Endodermal cell (in vitro differentiated cells): ENCODE measurements around the gene SLC11A1. TPM values are rescaled to one million over a fixed set of nuclear protein-coding genes. Genes with fewer than 3 reads are reported as not detected.

Experiments
- DNase-seq: peaks from one replicate; pipeline ENCODE4 v3.0.0-alpha.2; 2017
- H3K27ac ChIP-seq: 2 replicates; pipeline ENCODE4 v1.5.1; 2013; ENCODE audit warnings: mild to moderate bottlenecking, low read depth, low read length, moderate library complexity
- H3K27me3 ChIP-seq: 2 replicates; pipeline ENCODE4 v1.6.1; 2013; ENCODE audit warnings: mild to moderate bottlenecking, low read length, moderate library complexity; ENCODE audit not compliant: insufficient read depth, control insufficient read depth, poor library complexity, severe bottlenecking
- H3K36me3 ChIP-seq: 2 replicates; pipeline ENCODE4 v1.7.0; 2013; ENCODE audit warnings: mild to moderate bottlenecking, low read length, moderate library complexity; ENCODE audit not compliant: control insufficient read depth, insufficient read depth
- H3K4me1 ChIP-seq: one replicate; pipeline ENCODE4 v1.7.0; 2013; ENCODE audit warnings: low read length; ENCODE audit not compliant: control insufficient read depth, insufficient read depth
- H3K4me3 ChIP-seq: 2 replicates; pipeline ENCODE4 v1.5.1; 2013; ENCODE audit warnings: mild to moderate bottlenecking, low read length, moderate library complexity
- H3K9ac ChIP-seq: 2 replicates; pipeline ENCODE4 v1.6.1; 2013; ENCODE audit warnings: mild to moderate bottlenecking, low read length, moderate library complexity; ENCODE audit not compliant: poor library complexity, severe bottlenecking; ENCODE audit errors: extremely low read depth
- H3K9me3 ChIP-seq: 2 replicates; pipeline ENCODE4 v1.6.1; 2013; ENCODE audit warnings: mild to moderate bottlenecking, low read length, moderate library complexity; ENCODE audit not compliant: control insufficient read depth
- H3K27ac Mint-ChIP-seq: 2 replicates; pipeline ENCODE4 v1.8.0; 2020; ENCODE audit warnings: mixed read lengths
- H3K27me3 Mint-ChIP-seq: 2 replicates; pipeline ENCODE4 v1.8.0; 2021; ENCODE audit warnings: mild to moderate bottlenecking, mixed read lengths; ENCODE audit not compliant: insufficient read depth
- H3K36me3 Mint-ChIP-seq: 2 replicates; pipeline ENCODE4 v1.8.0; 2020; ENCODE audit warnings: low read depth, mixed read lengths
- H3K4me1 Mint-ChIP-seq: 2 replicates; pipeline ENCODE4 v1.8.0; 2020; ENCODE audit warnings: mixed read lengths
- H3K4me3 Mint-ChIP-seq: 2 replicates; pipeline ENCODE4 v1.8.0; 2020; ENCODE audit warnings: mild to moderate bottlenecking, moderate library complexity, mixed read lengths
- H3K9me3 Mint-ChIP-seq: 2 replicates; pipeline ENCODE4 v1.8.0; 2020; ENCODE audit warnings: mild to moderate bottlenecking, mixed read lengths
- CTCF ChIP-seq: fragments of 200-600 bp; sonication (generic); conservative IDR thresholded peaks from 2 replicates; pipeline ENCODE4 v1.5.0; 2021; ENCODE audit warnings: antibody characterized with exemption, mild to moderate bottlenecking
- WGBS, 2 experiments: methylation state at CpG; one replicate each; pipeline versions ENCODE4 v1.1.5 to v1.1.7; 2013; ENCODE audit warnings: missing lambda C conversion rate in 2 of 2, mixed read lengths in 1 of 2; ENCODE audit not compliant: insufficient coverage in 1 of 2, insufficient read length in 1 of 2; 5-methylcytosine and 5-hydroxymethylcytosine counted together
- total RNA-seq, 2 donors: library from RNA; stranded (reverse); fragmentation: NEBNext Ultra II Directional in 1 of 2; extraction: Animal tissue kit (Norgen Biotek cat#: 25700) in 1 of 2; gene quantifications; 2 replicates in 1 of 2; 3 replicates in 1 of 2; pipeline ENCODE4 v1.2.1, GENCODE V29; 2021

Gene SLC11A1
- total RNA-seq, 2 donors from 2014 or later = 0.09 TPM; not detected in 1

- Mint-ChIP-seq H3K36me3 (no peaks in the 10 kb centered on the region), H3K9me3 (no peaks in the 10 kb centered on the region), H3K27me3 (peaks cover 2% of the 10 kb centered on the region), H3K27ac (no peak overlapping the region), H3K4me1 (peaks cover 23% of the 10 kb centered on the region), H3K4me3 (no peak overlapping the region)
- WGBS, 2 experiments = 91 to 94% methylated on average over 2 to 4 of the region's 4 CpGs
- no peak overlapping the region for H3K4me3 ChIP-seq
- DNase-seq = no peak
- H3K9ac ChIP-seq = no peak overlapping the region
- H3K27me3 ChIP-seq = no peaks in the 10 kb centered on the region
- TF ChIP-seq CTCF = no peak
- H3K9me3 ChIP-seq = no peaks in the 10 kb centered on the region
- peaks cover 9% of the 10 kb centered on the region for H3K4me1 ChIP-seq
- H3K36me3 ChIP-seq = no peaks in the 10 kb centered on the region
- no peak overlapping the region for H3K27ac ChIP-seq
Observed at GRCh38 chr2:218360453-218360852, 21.6 kb upstream of the SLC11A1 start.

- H3K4me1 Mint-ChIP-seq = peaks cover 13% of the 10 kb centered on the region
- Histone ChIP-seq H3K4me1 (peaks cover 3% of the 10 kb centered on the region), H3K27ac (no peak overlapping the region), H3K36me3 (no peaks in the 10 kb centered on the region), H3K9me3 (no peaks in the 10 kb centered on the region), H3K27me3 (no peaks in the 10 kb centered on the region), H3K4me3 (no peak overlapping the region), H3K9ac (no peak overlapping the region)
- H3K27me3 Mint-ChIP-seq = peaks cover 2% of the 10 kb centered on the region
- 95 to 98% methylated on average over 6 to 8 of the region's 8 CpGs for WGBS, 2 experiments
- no peak for DNase-seq
- TF ChIP-seq CTCF = no peak
- no peak overlapping the region for H3K27ac Mint-ChIP-seq
- no peaks in the 10 kb centered on the region for H3K36me3 Mint-ChIP-seq
- no peak overlapping the region for H3K4me3 Mint-ChIP-seq
- no peaks in the 10 kb centered on the region for H3K9me3 Mint-ChIP-seq
Observed at GRCh38 chr2:218362606-218363005, 19.5 kb upstream of the SLC11A1 start.

DNA sequence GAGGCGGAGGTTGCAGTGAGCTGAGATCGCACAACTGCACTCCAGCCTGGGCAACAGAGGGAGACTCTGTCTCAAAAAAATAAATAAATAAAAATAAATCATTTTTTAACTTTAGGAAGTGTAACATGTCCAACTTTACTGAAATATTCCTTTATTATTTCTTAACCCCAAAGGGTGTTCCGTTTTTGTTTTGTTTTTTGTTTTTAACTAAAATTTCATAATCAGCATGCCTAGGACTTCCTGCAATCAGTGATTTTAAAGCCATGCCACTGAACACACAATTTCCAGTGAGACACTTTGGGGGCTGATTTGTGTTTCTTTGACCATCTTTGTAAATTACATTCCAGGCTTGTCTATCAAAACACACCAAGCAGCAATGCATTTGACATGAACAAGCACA lies 18.3 kb upstream of the SLC11A1 start:
- H3K9ac ChIP-seq = no peak overlapping the region
- WGBS, 2 experiments = 88 to 93% methylated on average over 1 to 2 of the region's 3 CpGs
- Mint-ChIP-seq H3K36me3 (no peaks in the 10 kb centered on the region), H3K27me3 (peaks cover 5% of the 10 kb centered on the region), H3K4me1 (peaks cover 8% of the 10 kb centered on the region), H3K9me3 (no peaks in the 10 kb centered on the region), H3K4me3 (no peak overlapping the region), H3K27ac (no peak overlapping the region)
- no peak overlapping the region for H3K27ac ChIP-seq
- no peak for DNase-seq
- no peak for TF ChIP-seq CTCF
- H3K9me3 ChIP-seq = no peaks in the 10 kb centered on the region
- H3K27me3 ChIP-seq = no peaks in the 10 kb centered on the region
- no peaks in the 10 kb centered on the region for H3K36me3 ChIP-seq
- peaks cover 3% of the 10 kb centered on the region for H3K4me1 ChIP-seq
- H3K4me3 ChIP-seq = no peak overlapping the region
